G401 (cell line): Measurements from ENCODE around the gene ZNF25. TPM values are rescaled to one million over a fixed set of nuclear protein-coding genes. Genes with fewer than 3 reads are reported as not detected.
"Not testable (repeated sequence)": the region's sequence is repeated elsewhere in the genome, so short reads cannot be mapped to it uniquely, and the experiment has no call there.

ENCODE experiments used
- DNase-seq: peaks from one replicate; pipeline ENCODE4 v3.0.0-alpha.2; 2015; ENCODE audit warnings: low spot score
- in situ Hi-C: cut with HindIII; loops from 2 replicates; pipeline ENCODE4 v1.10.0; 2016; ENCODE audit warnings: low sequenced_read_pairs, mixed read lengths
- total RNA-seq: library from RNA; depleted of rRNA; stranded (reverse); fragments of >200 nt; shearing (Covaris generic); gene quantifications from 2 replicates; pipeline ENCODE4 v1.2.3, GENCODE V29; 2014; rRNA removed

Gene ZNF25
- total RNA-seq, 1 experiment from 2014 or later, result 0.78 TPM

DNA sequence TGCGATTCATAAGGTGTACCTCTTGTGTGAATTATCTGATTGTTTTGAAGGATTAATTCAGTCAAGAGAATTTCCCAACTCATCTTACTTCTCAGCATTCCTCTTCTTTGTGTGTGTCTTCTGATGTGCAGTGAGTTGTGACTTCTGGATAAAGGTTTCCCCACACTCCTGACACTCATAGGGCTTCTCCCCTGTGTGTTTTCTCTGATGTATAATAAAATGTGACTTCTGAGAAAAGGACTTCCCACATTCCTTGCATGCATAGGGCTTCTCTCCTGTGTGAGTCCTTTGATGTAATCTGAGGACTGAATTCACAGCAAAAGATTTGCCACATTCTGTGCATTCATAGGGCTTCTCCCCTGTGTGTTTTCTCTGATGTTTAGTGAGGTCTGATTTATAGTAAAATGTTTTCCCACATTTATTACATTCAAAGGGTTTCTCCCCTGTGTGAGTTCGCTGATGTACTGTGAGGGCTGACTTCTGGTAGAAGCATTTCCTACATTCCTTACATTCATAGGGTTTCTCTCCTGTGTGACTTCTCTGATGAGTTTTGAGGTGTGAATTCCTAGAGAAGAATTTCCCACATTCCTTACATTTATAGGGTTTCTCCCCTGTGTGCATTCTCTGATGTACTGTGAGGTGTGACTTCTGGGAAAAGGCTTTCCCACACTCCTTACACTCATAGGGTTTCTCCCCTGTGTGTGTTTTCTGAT, 24.2 kb downstream of the ZNF25 start:
- in situ Hi-C loops, result no loop called here
- no peak for DNase-seq

DNA sequence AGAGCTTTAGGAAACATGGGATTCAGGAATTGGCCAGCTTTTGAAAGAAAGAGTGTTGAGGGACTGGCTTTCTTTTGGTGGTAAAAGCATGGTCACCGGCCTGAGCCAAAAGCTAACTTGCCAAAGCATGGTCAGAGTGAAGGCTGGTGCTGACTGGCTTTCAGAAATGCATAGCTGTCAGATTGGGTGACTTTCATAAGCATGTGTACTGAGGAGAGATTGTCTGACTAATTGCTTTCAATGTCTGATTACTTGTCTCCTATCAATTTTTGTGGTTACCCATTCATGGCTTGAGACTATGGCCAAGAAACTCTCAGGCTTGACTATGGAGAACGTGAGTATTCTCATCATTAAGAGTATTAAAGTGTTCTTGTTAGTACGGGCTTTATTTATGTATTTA, 28.2 kb downstream of the ZNF25 start:
- DNase-seq, result no peak
- in situ Hi-C loops, result no loop called here

DNA sequence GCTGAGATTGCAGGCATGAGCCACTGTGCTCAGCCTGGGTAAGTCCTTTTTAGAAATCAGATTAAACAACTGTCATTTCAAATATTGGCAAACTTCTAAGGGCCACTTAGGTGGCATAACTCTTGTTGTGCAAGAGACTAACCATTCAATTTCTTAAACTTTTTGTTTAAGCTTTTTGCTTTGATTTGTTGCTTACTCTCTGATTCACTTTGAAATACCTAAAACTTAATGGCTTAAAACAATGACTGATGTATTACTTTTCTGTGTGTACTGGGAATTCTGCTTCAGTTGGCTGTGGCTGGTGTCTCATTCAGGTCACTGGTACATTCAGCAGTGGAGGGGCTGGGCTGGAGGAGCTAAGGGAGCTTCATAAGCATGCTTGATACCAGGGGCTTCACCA, 28.9 kb downstream of the ZNF25 start:
- DNase-seq, result no peak
- in situ Hi-C loops, result no loop called here

DNA sequence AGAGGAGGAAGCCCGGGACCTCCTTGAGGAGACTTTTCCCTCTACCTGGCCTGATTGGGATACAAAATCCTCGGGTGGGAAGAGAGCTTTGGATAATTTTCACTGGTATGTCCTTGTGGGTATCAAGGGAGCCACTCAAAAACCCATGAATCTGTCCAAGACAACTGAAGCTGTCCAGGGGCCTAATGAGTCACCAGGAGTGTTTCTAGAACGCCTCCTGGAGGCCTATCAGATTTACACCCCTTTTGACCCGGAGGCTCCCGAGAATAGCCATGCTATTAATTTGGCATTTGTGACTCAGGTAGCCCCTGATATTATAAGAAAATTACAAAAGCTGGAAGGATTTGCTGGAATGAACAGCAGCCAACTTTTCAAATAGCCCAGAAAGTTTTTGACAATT, 38.6 kb downstream of the ZNF25 start:
- in situ Hi-C loops, result no loop called here
- DNase-seq, result no peak

DNA sequence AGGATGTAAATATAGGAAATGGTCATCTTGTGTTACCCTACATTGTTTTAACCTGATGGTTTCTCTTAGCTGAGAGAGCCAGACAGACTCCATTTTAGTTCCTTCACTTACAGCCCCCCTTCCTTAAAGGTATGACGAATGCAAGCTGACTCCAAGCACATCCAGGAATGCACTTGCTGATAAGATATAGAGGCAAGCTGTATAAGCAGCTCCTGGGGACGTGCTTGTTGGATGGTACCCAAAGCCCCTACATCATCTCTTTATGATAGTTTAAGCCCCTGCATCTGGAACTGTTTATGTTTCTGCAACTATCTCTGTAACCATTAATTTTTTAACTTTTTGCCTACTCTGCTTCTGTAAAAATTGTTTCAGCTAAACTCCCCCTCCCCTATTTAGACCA, 41.7 kb downstream of the ZNF25 start:
- in situ Hi-C loops, result no loop called here
- no peak for DNase-seq

DNA sequence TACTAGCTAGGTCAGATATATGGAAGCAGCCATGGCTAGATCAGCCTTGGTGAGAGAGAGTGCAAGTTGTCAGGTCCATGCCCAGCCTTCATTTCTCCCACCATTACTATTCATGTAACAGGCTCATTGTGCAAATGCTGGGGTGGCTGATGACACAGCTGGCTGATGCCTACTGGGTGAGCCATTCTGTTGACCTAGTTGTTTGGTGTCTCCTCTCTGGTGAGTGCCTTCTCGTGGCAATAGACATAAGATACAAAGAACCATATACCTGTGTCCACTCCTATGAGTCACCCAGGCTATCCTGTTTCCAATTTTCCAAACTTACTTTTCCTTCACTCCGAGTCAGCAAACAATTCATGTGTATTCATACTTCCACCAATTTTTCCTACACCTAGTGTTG, 46.0 kb downstream of the ZNF25 start:
- DNase-seq, result no peak
- in situ Hi-C loops, result no loop called here

DNA sequence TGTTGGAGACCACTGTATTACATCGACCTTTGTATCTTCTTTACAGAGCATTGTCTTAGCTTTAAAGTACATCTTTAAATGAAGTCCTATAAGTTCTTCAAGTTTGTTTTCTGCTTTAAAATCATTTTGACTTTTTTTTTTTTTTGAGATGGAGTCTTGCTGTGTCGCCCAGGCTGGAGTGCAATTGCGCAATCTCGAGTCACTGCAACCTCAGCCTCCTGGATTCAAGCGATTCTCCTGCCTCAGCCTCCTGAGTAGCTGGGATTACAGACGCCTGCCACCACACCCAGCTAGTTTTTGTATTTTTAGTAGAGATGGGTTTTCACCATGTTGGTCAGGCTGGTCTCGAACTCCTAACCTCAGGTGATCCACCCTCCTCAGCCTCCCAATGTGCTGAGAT, 68.3 kb downstream of the ZNF25 start:
- DNase-seq, in situ Hi-C loops: not testable (repeated sequence)

DNA sequence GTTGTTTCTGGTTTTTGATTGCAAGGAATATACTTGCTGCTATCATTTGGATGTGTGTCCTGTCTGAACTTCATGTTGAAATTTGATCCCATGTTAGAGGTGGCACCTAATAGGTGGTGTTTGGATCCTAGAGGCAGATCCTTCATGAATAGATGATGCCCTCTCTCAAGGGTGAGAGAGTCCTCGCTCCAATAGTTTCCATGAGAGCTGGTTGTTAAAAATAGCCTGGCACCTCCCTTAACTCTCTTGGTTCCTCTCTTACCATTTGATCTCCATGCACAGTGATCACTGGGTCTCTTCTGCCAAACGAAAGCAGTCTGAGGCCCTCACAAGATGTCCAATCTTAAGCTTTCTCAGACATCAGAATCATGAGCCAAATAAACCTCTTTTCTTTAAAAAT, 70.1 kb downstream of the ZNF25 start:
- in situ Hi-C loops, result no loop called here
- DNase-seq, result no peak

Other genes starting within 250 kb of the ZNF25 start
- gene ZNF248, start 119.0 kb downstream of the ZNF25 start, total RNA-seq, result 3.3 and 10.2 TPM in 2 replicates
- 12.2 and 18.1 TPM in 2 replicates for gene ZNF33A, start 34.0 kb upstream of the ZNF25 start, total RNA-seq
- gene ZNF37A, start 117.7 kb upstream of the ZNF25 start, total RNA-seq, result 12.1 and 17.0 TPM in 2 replicates